Measurements from ENCODE around the gene SCRN3.

GRCh38 chr2:174350018-174350417 lies 45.5 kb upstream of the SCRN3 start:
- TF ChIP-seq, protein P1, sequence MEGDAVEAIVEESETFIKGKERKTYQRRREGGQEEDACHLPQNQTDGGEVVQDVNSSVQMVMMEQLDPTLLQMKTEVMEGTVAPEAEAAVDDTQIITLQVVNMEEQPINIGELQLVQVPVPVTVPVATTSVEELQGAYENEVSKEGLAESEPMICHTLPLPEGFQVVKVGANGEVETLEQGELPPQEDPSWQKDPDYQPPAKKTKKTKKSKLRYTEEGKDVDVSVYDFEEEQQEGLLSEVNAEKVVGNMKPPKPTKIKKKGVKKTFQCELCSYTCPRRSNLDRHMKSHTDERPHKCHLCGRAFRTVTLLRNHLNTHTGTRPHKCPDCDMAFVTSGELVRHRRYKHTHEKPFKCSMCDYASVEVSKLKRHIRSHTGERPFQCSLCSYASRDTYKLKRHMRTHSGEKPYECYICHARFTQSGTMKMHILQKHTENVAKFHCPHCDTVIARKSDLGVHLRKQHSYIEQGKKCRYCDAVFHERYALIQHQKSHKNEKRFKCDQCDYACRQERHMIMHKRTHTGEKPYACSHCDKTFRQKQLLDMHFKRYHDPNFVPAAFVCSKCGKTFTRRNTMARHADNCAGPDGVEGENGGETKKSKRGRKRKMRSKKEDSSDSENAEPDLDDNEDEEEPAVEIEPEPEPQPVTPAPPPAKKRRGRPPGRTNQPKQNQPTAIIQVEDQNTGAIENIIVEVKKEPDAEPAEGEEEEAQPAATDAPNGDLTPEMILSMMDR (optimal IDR thresholded peaks at IDR 0.05 in 1 of 3, IDR thresholded peaks at IDR 0.05 in 1 of 3, conservative IDR thresholded peaks at IDR 0.05 in 1 of 3; ENCODE audit: extremely low read depth in 1 of 3, insufficient read depth in 2 of 3, low read length in 3 of 3): peak in 2 of 3 experiments; percentile 18 to 28
- no peak for TF ChIP-seq EZH2 (IDR thresholded peaks at IDR 0.05; ENCODE audit: low read length)
